H9 (cell line): ENCODE data around the gene EPHA4. TPM values are rescaled to one million over a fixed set of nuclear protein-coding genes. Genes with fewer than 3 reads are reported as not detected.

Experiments used
- DNase-seq: peaks from one replicate; pipeline ENCODE4 v3.0.0-alpha.2; 2017
- H2AFZ ChIP-seq: one replicate; pipeline ENCODE4 v1.6.1; 2013; ENCODE audit warnings: mild to moderate bottlenecking, low read length, control low read depth, moderate library complexity
- H2AK5ac ChIP-seq: 2 replicates; pipeline ENCODE4 v1.6.1; 2013; ENCODE audit warnings: low read length, control low read depth, mixed read lengths; ENCODE audit not compliant: insufficient read length
- H2BK120ac ChIP-seq: one replicate; pipeline ENCODE4 v1.6.1; 2013; ENCODE audit warnings: low read depth, mild to moderate bottlenecking, low read length, control low read depth, inconsistent platforms; ENCODE audit not compliant: poor library complexity, severe bottlenecking
- H2BK12ac ChIP-seq: 2 replicates; pipeline ENCODE4 v1.6.1; 2013; ENCODE audit warnings: low read length, control low read depth, mixed read lengths, low read depth; ENCODE audit not compliant: insufficient read length
- H2BK15ac ChIP-seq: 2 replicates; pipeline ENCODE4 v1.6.1; 2013; ENCODE audit warnings: low read depth, low read length, control low read depth
- H2BK20ac ChIP-seq: one replicate; pipeline ENCODE4 v1.6.1; 2013; ENCODE audit warnings: low read depth, mild to moderate bottlenecking, low read length, control low read depth, inconsistent platforms; ENCODE audit not compliant: poor library complexity, severe bottlenecking
- H2BK5ac ChIP-seq: 2 replicates; pipeline ENCODE4 v1.6.1; 2013; ENCODE audit warnings: low read length, control low read depth, mixed read lengths; ENCODE audit not compliant: insufficient read length
- H3K14ac ChIP-seq: 2 replicates; pipeline ENCODE4 v1.6.1; 2013; ENCODE audit warnings: low read length, control low read depth; ENCODE audit not compliant: insufficient read depth
- H3K18ac ChIP-seq: 2 replicates; pipeline ENCODE4 v1.6.1; 2013; ENCODE audit warnings: low read depth, mild to moderate bottlenecking, mixed read lengths, low read length, control low read depth; ENCODE audit not compliant: insufficient read length
- H3K23ac ChIP-seq: 2 replicates; pipeline ENCODE4 v1.6.1; 2013; ENCODE audit warnings: low read length, control low read depth, mixed read lengths, low read depth; ENCODE audit not compliant: insufficient read length
- H3K23me2 ChIP-seq: 2 replicates; pipeline ENCODE4 v1.6.1; 2013; ENCODE audit warnings: low read depth, mild to moderate bottlenecking, mixed read lengths, low read length, control low read depth; ENCODE audit not compliant: insufficient read length, poor library complexity, severe bottlenecking
- H3K27ac ChIP-seq: 2 replicates; pipeline ENCODE4 v1.5.1; 2013; ENCODE audit warnings: low read length, control low read depth, mixed read lengths, low read depth; ENCODE audit not compliant: insufficient read length
- H3K27me3 ChIP-seq: 2 replicates; pipeline ENCODE4 v1.6.1; 2013; ENCODE audit warnings: low read length, control low read depth, inconsistent platforms; ENCODE audit not compliant: insufficient read depth
- H3K4ac ChIP-seq: 2 replicates; pipeline ENCODE4 v1.6.1; 2013; ENCODE audit warnings: low read depth, mild to moderate bottlenecking, control low read depth, inconsistent platforms, low read length, moderate library complexity
- H3K4me1 ChIP-seq: 2 replicates; pipeline ENCODE4 v1.6.1; 2013; ENCODE audit warnings: low read length, control low read depth, inconsistent platforms; ENCODE audit not compliant: insufficient read depth
- H3K4me2 ChIP-seq: 2 replicates; pipeline ENCODE4 v1.6.1; 2013; ENCODE audit warnings: low read length, control low read depth, mixed read lengths; ENCODE audit not compliant: insufficient read length, insufficient read depth
- H3K56ac ChIP-seq: 2 replicates; pipeline ENCODE4 v1.6.1; 2013; ENCODE audit warnings: low read depth, mild to moderate bottlenecking, mixed read lengths, low read length, control low read depth; ENCODE audit not compliant: insufficient read length
- H3K79me1 ChIP-seq: 2 replicates; pipeline ENCODE4 v1.6.1; 2013; ENCODE audit warnings: low read depth, mild to moderate bottlenecking, moderate library complexity, low read length, control low read depth, inconsistent platforms; ENCODE audit not compliant: insufficient read depth, poor library complexity, severe bottlenecking
- H3K79me2 ChIP-seq: 2 replicates; pipeline ENCODE4 v1.6.1; 2013; ENCODE audit warnings: low read length, control low read depth, inconsistent platforms; ENCODE audit not compliant: insufficient read depth
- H3K9ac ChIP-seq: 2 replicates; pipeline ENCODE4 v1.6.1; 2013; ENCODE audit warnings: low read length, control low read depth, mixed read lengths; ENCODE audit not compliant: insufficient read length; ENCODE audit errors: extremely low read depth
- H3K9me3 ChIP-seq: one replicate; pipeline ENCODE4 v1.6.1; 2013; ENCODE audit warnings: low read depth, low read length, inconsistent platforms; ENCODE audit not compliant: control insufficient read depth
- H3T11ph ChIP-seq: one replicate; pipeline ENCODE4 v1.6.1; 2013; ENCODE audit warnings: mild to moderate bottlenecking, low read length, control low read depth, inconsistent platforms
- H4K20me1 ChIP-seq: one replicate; pipeline ENCODE4 v1.6.1; 2013; ENCODE audit not compliant: control insufficient read depth, insufficient read length, insufficient read depth
- H4K5ac ChIP-seq: 2 replicates; pipeline ENCODE4 v1.6.1; 2013; ENCODE audit warnings: low read depth, mild to moderate bottlenecking, mixed read lengths, low read length, control low read depth; ENCODE audit not compliant: insufficient read length
- H4K8ac ChIP-seq: replicated peaks from 2 replicates; pipeline ENCODE4 v1.6.1; 2013; ENCODE audit warnings: low read length, control low read depth, mixed read lengths, low read depth; ENCODE audit not compliant: insufficient read length
- H4K91ac ChIP-seq: 2 replicates; pipeline ENCODE4 v1.6.1; 2013; ENCODE audit warnings: low read depth, mild to moderate bottlenecking, moderate library complexity, mixed read lengths, low read length, control low read depth; ENCODE audit not compliant: insufficient read length
- H3K27ac Mint-ChIP-seq, 3 experiments: 2 replicates in 2 of 3; 3 replicates in 1 of 3; pipeline ENCODE4 v1.8.0; 2020 to 2021; ENCODE audit warnings: mixed read lengths in 3 of 3, mild to moderate bottlenecking in 1 of 3, moderate library complexity in 1 of 3
- H3K27me3 Mint-ChIP-seq: 2 replicates; pipeline ENCODE4 v1.8.0; 2021; ENCODE audit warnings: low read depth, mild to moderate bottlenecking, moderate library complexity, mixed read lengths
- H3K36me3 Mint-ChIP-seq, 3 experiments: 2 replicates in 2 of 3; 3 replicates in 1 of 3; pipeline ENCODE4 v1.8.0; 2020 to 2021; ENCODE audit warnings: low read depth in 3 of 3, mixed read lengths in 3 of 3; ENCODE audit not compliant: insufficient read depth in 1 of 3
- H3K4me1 Mint-ChIP-seq, 2 experiments: 2 replicates each; pipeline ENCODE4 v1.8.0; 2020; ENCODE audit warnings: mixed read lengths in 2 of 2
- H3K4me3 Mint-ChIP-seq, 2 experiments: 2 replicates in 1 of 2; 3 replicates in 1 of 2; pipeline ENCODE4 v1.8.0; 2020 to 2021; ENCODE audit warnings: mild to moderate bottlenecking in 2 of 2, mixed read lengths in 2 of 2, moderate library complexity in 1 of 2
- H3K9me3 Mint-ChIP-seq, 2 experiments: 2 replicates in 1 of 2; 3 replicates in 1 of 2; pipeline ENCODE4 v1.8.0; 2020; ENCODE audit warnings: mild to moderate bottlenecking in 2 of 2, mixed read lengths in 2 of 2, moderate library complexity in 1 of 2
- CTCF ChIP-seq: fragments of 200-600 bp; sonication (generic); conservative IDR thresholded peaks from 3 replicates; pipeline ENCODE4 v1.8.0; 2021; ENCODE audit warnings: antibody characterized with exemption, mild to moderate bottlenecking
- WGBS: extraction: QIAGEN DNeasy Blood & Tissue Kit; methylation state at CpG from one replicate; pipeline ENCODE4 v1.1.7; 2013; ENCODE audit warnings: missing lambda C conversion rate, low lambda C conversion rate, mixed read lengths; ENCODE audit not compliant: insufficient read length; ENCODE audit errors: extremely low coverage; 5-methylcytosine and 5-hydroxymethylcytosine counted together
- total RNA-seq: library from RNA; stranded (reverse); gene quantifications from 2 replicates; pipeline ENCODE4 v1.2.1, GENCODE V29; 2021

Gene EPHA4
- total RNA-seq, 1 experiment from 2014 or later: 25.1 TPM

DNA sequence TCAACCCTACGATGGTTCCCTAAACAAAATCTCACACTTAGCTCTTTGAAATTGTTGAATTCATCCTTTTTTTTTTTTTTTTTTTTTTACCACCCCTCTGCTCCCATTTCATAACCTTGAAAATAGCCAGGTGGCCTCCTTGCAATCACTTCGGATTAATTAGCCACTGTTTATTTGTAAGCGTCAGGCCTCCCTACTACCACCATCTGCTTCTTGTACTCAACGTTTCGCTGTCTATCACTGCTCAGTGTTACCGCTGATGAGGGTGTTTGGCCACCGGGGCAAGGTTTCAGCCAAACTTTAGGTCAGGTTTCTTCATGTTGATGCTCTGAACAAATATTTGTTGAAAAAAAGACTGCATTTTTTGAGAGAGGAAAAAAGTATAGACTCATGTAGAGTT, 183.2 kb downstream of the EPHA4 start:
- Histone ChIP-seq H3K79me2 (no peaks in the 10 kb centered on the region), H3T11ph (no peak overlapping the region), H2AFZ (no peak overlapping the region), H3K27ac (no peak overlapping the region), H4K20me1 (no peaks in the 10 kb centered on the region), H2BK12ac (no peak overlapping the region), H3K79me1 (no peaks in the 10 kb centered on the region), H3K27me3 (no peaks in the 10 kb centered on the region), H3K23me2 (no peaks in the 10 kb centered on the region), H3K4me1 (no peaks in the 10 kb centered on the region), H3K4ac (no peak overlapping the region), H2AK5ac (no peak overlapping the region), H4K8ac (no peak overlapping the region), H3K23ac (no peak overlapping the region), H2BK20ac (no peak overlapping the region), H3K56ac (no peak overlapping the region), H4K5ac (no peak overlapping the region), H3K18ac (no peak overlapping the region), H2BK120ac (no peak overlapping the region), H3K9me3 (no peaks in the 10 kb centered on the region), H2BK15ac (no peak overlapping the region), H4K91ac (no peak overlapping the region), H2BK5ac (no peak overlapping the region), H3K9ac (no peak overlapping the region), H3K4me2 (no peak overlapping the region), H3K14ac (no peak overlapping the region)
- no peak overlapping the region for H3K4me3 Mint-ChIP-seq
- H3K4me1 Mint-ChIP-seq: peaks cover 10 to 29% of the 10 kb centered on the region in 2 experiments
- WGBS: no CpG with 5 or more reads among the region's 7 CpGs
- H3K9me3 Mint-ChIP-seq: no peaks in the 10 kb centered on the region
- H3K27ac Mint-ChIP-seq: no peak overlapping the region
- TF ChIP-seq CTCF: no peak
- H3K36me3 Mint-ChIP-seq: no peaks in the 10 kb centered on the region
- H3K27me3 Mint-ChIP-seq: no peaks in the 10 kb centered on the region
- no peak for DNase-seq
